ENCODE results near the gene AGBL4. TPM values are rescaled to one million over a fixed set of nuclear protein-coding genes. Genes with fewer than 3 reads are reported as not detected.
"Not testable (repeated sequence)": the region's sequence is repeated elsewhere in the genome, so short reads cannot be mapped to it uniquely, and the experiment has no call there.

AGBL4 gene
- total RNA-seq, 4 donors from 2014 or later: 0.13 TPM; not detected in 3

DNA sequence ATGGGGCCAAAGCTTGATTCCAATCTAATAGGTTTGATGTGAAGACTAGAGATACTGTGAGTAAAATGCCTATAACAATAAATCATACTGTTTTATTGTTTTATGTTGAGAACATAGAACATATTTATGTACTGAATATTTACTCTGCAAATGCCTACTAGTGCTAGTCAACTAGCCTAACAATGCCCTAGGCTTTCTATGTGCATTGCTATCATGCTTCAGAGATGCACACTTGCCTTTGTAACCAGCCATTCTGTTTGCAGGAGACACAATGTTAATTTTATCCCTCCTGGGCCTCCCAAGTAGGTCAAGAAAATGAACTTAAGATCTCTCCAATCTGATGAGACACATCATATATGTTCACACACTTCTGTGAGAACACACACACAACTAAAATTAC lies 716.3 kb downstream of the AGBL4 start:
- no peak overlapping the region for H3K27ac ChIP-seq (replicated peaks in 1 of 4)
- intact Hi-C loops (cut with DNase I): no loop called here
- H3K9me3 ChIP-seq: peaks cover 0 to 3% (median 0%) of the 10 kb centered on the region in 4 donors
- no peaks in the 10 kb centered on the region for H3K27me3 ChIP-seq
- H3K36me3 ChIP-seq: no peaks in the 10 kb centered on the region
- no peaks in the 10 kb centered on the region for H3K4me1 ChIP-seq
- DNase-seq (ENCODE audit: extremely low spot score): no peak
- H3K4me3 ChIP-seq: no peak overlapping the region
- TF ChIP-seq POLR2A (IDR thresholded peaks at IDR 0.05; ENCODE audit: low read depth) (no peak), POLR2AphosphoS5 (IDR thresholded peaks at IDR 0.05) (no peak), EP300 (IDR thresholded peaks at IDR 0.05) (no peak), CTCF (IDR thresholded peaks at IDR 0.05) (no peak)

- Histone ChIP-seq H3K36me3 (no peaks in the 10 kb centered on the region), H3K27ac (replicated peaks in 1 of 4) (no peak overlapping the region), H3K27me3 (no peaks in the 10 kb centered on the region), H3K9me3 (peaks cover 0 to 6% (median 2%) of the 10 kb centered on the region in 4 donors), H3K4me3 (no peak overlapping the region), H3K4me1 (no peaks in the 10 kb centered on the region)
- intact Hi-C loops (cut with DNase I): no loop called here
- TF ChIP-seq POLR2A (IDR thresholded peaks at IDR 0.05; ENCODE audit: low read depth): no peak
- no peak for TF ChIP-seq POLR2AphosphoS5 (IDR thresholded peaks at IDR 0.05)
- TF ChIP-seq CTCF (IDR thresholded peaks at IDR 0.05): no peak
- TF ChIP-seq EP300 (IDR thresholded peaks at IDR 0.05): no peak
- DNase-seq (ENCODE audit: extremely low spot score): no peak
- 79% methylated on average over 1 of the region's 1 CpG for WGBS
Observed at GRCh38 chr1:49306507-49307070, 717.2 kb downstream of the AGBL4 start.

GRCh38 chr1:49302400-49302799 lies 721.4 kb downstream of the AGBL4 start:
- H3K4me3 ChIP-seq; intact Hi-C loops (cut with DNase I); H3K27ac ChIP-seq (replicated peaks in 1 of 4); H3K27me3 ChIP-seq; DNase-seq (ENCODE audit: extremely low spot score); H3K4me1 ChIP-seq; H3K36me3 ChIP-seq: not testable (repeated sequence)
- 89% methylated on average over 2 of the region's 2 CpGs for WGBS
- peaks cover 0 to 10% (median 2%) of the 10 kb centered on the region in 4 donors for H3K9me3 ChIP-seq

DNA sequence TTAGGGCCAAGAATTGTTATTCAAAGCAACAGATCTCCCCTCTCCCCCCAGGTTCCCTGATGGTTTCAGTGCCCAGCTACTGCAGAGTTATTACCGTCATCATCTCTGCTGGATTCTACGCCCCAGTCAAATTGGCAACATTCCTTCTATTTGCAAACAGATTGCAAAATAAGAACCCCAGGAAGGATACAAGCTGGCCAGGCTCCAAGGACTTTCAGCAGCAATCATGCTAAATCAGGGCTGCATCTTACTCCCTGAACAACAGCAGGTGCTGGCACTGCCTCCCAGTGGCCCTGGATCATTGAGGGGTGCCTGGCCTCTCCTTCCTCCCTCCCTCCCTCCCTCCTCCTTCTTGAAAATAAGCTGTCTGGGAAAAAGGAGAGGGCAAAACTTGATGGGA lies 725.5 kb downstream of the AGBL4 start:
- no peak for DNase-seq (ENCODE audit: extremely low spot score)
- Histone ChIP-seq H3K27ac (replicated peaks in 1 of 4) (no peak overlapping the region), H3K4me3 (no peak overlapping the region), H3K9me3 (peaks cover 0 to 10% (median 2%) of the 10 kb centered on the region in 4 donors), H3K27me3 (no peaks in the 10 kb centered on the region), H3K36me3 (no peaks in the 10 kb centered on the region), H3K4me1 (no peaks in the 10 kb centered on the region)
- 25% methylated on average over 2 of the region's 2 CpGs for WGBS
- TF ChIP-seq POLR2AphosphoS5 (IDR thresholded peaks at IDR 0.05) (no peak), POLR2A (IDR thresholded peaks at IDR 0.05; ENCODE audit: low read depth) (no peak), CTCF (IDR thresholded peaks at IDR 0.05) (no peak), EP300 (IDR thresholded peaks at IDR 0.05) (no peak)
- intact Hi-C loops (cut with DNase I): no loop called here

DNA sequence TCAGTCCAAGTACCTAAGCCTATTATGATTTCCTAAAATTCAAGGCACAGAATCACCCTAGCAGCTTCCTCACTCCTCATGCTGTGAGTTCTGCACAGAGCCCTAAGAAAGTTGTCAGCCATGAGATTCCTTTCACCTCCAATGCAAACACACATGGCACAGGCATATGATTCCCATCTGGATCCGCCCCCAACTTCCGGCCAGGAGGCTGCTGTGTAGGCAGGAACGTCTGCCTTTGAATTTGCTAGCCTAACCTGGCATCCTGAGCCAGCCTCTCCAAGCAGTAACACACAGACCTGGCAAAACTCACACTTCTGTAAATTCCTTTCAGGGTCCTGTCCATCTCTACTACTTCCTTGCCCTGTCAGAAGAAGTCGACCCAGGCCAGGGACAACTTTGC lies 726.0 kb downstream of the AGBL4 start:
- Histone ChIP-seq H3K27ac (replicated peaks in 1 of 4) (no peak overlapping the region), H3K27me3 (no peaks in the 10 kb centered on the region), H3K9me3 (peaks cover 0 to 10% (median under 1%) of the 10 kb centered on the region in 4 donors), H3K36me3 (no peaks in the 10 kb centered on the region), H3K4me1 (no peaks in the 10 kb centered on the region), H3K4me3 (no peak overlapping the region)
- no peak for DNase-seq (ENCODE audit: extremely low spot score)
- WGBS: 41% methylated on average over 4 of the region's 4 CpGs
- intact Hi-C loops (cut with DNase I): no loop called here
- no peak for TF ChIP-seq POLR2AphosphoS5 (IDR thresholded peaks at IDR 0.05)
- no peak for TF ChIP-seq EP300 (IDR thresholded peaks at IDR 0.05)
- TF ChIP-seq CTCF (IDR thresholded peaks at IDR 0.05): no peak
- no peak for TF ChIP-seq POLR2A (IDR thresholded peaks at IDR 0.05; ENCODE audit: low read depth)
